Left cardiac atrium (tissue), 4 donors: ENCODE results near the gene DIP2B. TPM values are rescaled to one million over a fixed set of nuclear protein-coding genes. Genes with fewer than 3 reads are reported as not detected.

Source experiments
- ATAC-seq, 2 donors: fragments of 200-7000 bp; cut with Tn5 transposase; one replicate each; pipeline ENCODE4 v1.9.1; 2020; ENCODE audit warnings: mild to moderate bottlenecking in 2 of 2, moderate library complexity in 2 of 2
- DNase-seq: peaks from one replicate; pipeline ENCODE4 v3.0.0-alpha.2; 2020
- intact Hi-C, 2 donors: fragments of 100-400 bp; cut with DNase I; formaldehyde crosslinking; loops; one replicate each; pipeline versions ENCODE4 v1.14.1 to v1.15.1; 2022 to 2023
- total RNA-seq, 2 donors: library from RNA; stranded (reverse); fragmentation: NEBNext Ultra II Directional; extraction: Animal tissue kit (Norgen Biotek cat#: 25700); gene quantifications; one replicate each; pipeline ENCODE4 v1.2.1, GENCODE V29; 2021
- donor health status: DM: no; HTN: yes; CAD: no.
- donor health status: DM: no; HTN: yes; CAD: no; lungs with severe emphysema.
- donor health status: DM: yes; HTN: yes; CAD: no.
- donor health status: Dilated cardiomyopathy.

Gene DIP2B
- total RNA-seq, 2 donors from 2014 or later = 12.7 to 12.8 TPM

GRCh38 chr12:50600364-50600763 is 95.6 kb downstream of the DIP2B start:
- DNase-seq (no peak), ATAC-seq (no peak)

GRCh38 chr12:50603817-50604639 is 99.2 kb downstream of the DIP2B start:
- DNase-seq (peak; percentile 45), ATAC-seq (peak; percentile 67 to 87)
- intact Hi-C loops = no loop called here

More at GRCh38 chr12:50600364-50600763, 95.6 kb downstream of the DIP2B start:
- intact Hi-C loops = no loop called here

GRCh38 chr12:50604640-50604920 is 99.8 kb downstream of the DIP2B start:
- ATAC-seq (no peak), DNase-seq (no peak)
- intact Hi-C loops = no loop called here

- intact Hi-C loops = no loop called here
- DNase-seq (no peak), ATAC-seq (no peak)
These were observed 102.0 kb downstream of the DIP2B start for GRCh38 chr12:50606675-50607375.

GRCh38 chr12:50609292-50609874 is 104.6 kb downstream of the DIP2B start:
- intact Hi-C loops = no loop called here
- DNase-seq (no peak), ATAC-seq (peak in 1 of 2 donors; percentile 38)

- ATAC-seq (no peak), DNase-seq (no peak)
- intact Hi-C loops = loop anchor here in 1 of 2 donors (5.0 kb wide), 1 partner anchor 48 kb away; no protein-coding TSS in a partner anchor
These were observed 105.4 kb downstream of the DIP2B start for GRCh38 chr12:50610171-50610570.

GRCh38 chr12:50611021-50611744 is 106.4 kb downstream of the DIP2B start:
- no peak for ATAC-seq
- intact Hi-C loops = loop anchor here in 1 of 2 donors (5.0 kb wide), 1 partner anchor 49 kb away; no protein-coding TSS in a partner anchor
- DNase-seq = no peak

- DNase-seq (no peak), ATAC-seq (no peak)
- intact Hi-C loops = loop anchor here in 1 of 2 donors (5.0 kb wide), 1 partner anchor 51 kb away; no protein-coding TSS in a partner anchor
These were observed 108.1 kb downstream of the DIP2B start for GRCh38 chr12:50612882-50613281.

- ATAC-seq (no peak), DNase-seq (no peak)
- intact Hi-C loops = loop anchor here in 1 of 2 donors (5.0 kb wide), 1 partner anchor 51 kb away; no protein-coding TSS in a partner anchor
These were observed 108.7 kb downstream of the DIP2B start for GRCh38 chr12:50613463-50613862.

- ATAC-seq = peak; percentile 28 to 53
- no peak for DNase-seq
- intact Hi-C loops = loop anchor here in 1 of 2 donors (5.0 kb wide), 1 partner anchor 52 kb away; no protein-coding TSS in a partner anchor
These were observed 109.5 kb downstream of the DIP2B start for GRCh38 chr12:50614167-50614759.

GRCh38 chr12:50615145-50615906 is 110.5 kb downstream of the DIP2B start:
- DNase-seq (no peak), ATAC-seq (no peak)
- intact Hi-C loops = no loop called here

GRCh38 chr12:50615907-50616296 is 111.1 kb downstream of the DIP2B start:
- intact Hi-C loops = no loop called here
- DNase-seq = no peak
- no peak for ATAC-seq

GRCh38 chr12:50617657-50618056 is 112.9 kb downstream of the DIP2B start:
- no peak for DNase-seq
- no peak for ATAC-seq
- intact Hi-C loops = no loop called here

GRCh38 chr12:50618864-50619609 is 114.3 kb downstream of the DIP2B start:
- DNase-seq (no peak), ATAC-seq (peak in 1 of 2 donors; percentile 14)
- intact Hi-C loops = no loop called here

GRCh38 chr12:50619610-50619958 is 114.8 kb downstream of the DIP2B start:
- intact Hi-C loops = no loop called here
- DNase-seq (no peak), ATAC-seq (no peak)

- intact Hi-C loops = no loop called here
- DNase-seq (no peak), ATAC-seq (peak; percentile 66 to 95)
These were observed 115.6 kb downstream of the DIP2B start for GRCh38 chr12:50620109-50620977.

- no peak for DNase-seq
- ATAC-seq = no peak
- intact Hi-C loops = no loop called here
These were observed 116.2 kb downstream of the DIP2B start for GRCh38 chr12:50620978-50621360.
